ENCODE data around the gene GPER1. TPM values are rescaled to one million over a fixed set of nuclear protein-coding genes. Genes with fewer than 3 reads are reported as not detected.

GPER1 gene
- total and polyA plus RNA-seq, 2 donors (not counting 3 experiments of a cell fraction or from before 2014, with no cell fraction given): 0.77 to 2.3 TPM

DNA sequence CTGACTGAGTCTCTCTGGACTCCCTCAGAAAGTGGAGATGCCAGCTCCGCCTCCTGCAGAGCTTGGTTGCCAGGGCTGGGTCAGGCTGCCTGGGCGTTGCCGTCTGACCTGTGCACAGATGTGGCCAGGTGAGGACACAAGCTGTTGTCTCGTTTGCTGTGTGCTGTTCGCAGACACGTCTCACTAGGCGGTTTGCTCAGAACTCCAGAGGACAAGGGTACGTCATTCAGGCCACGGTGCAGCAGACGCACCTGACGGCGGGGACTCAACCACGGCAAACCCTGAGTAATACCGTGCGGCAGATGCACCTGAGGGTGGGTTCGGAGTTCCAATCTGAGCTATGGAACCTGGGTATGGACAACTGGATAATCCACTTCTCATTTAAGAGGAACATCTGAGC lies 11.7 kb downstream of the GPER1 start:
- Histone ChIP-seq H3K4me1 (ENCODE audit: control insufficient read depth, extremely low read depth, insufficient read depth, low read length) (peaks cover 16% of the 10 kb centered on the region), H3K9me1 (replicated peaks; ENCODE audit: control insufficient read depth, extremely low read depth, insufficient read depth, low read length) (no peaks in the 10 kb centered on the region), H4K20me1 (replicated peaks; ENCODE audit: control insufficient read depth, extremely low read depth, insufficient read depth, low read length) (no peaks in the 10 kb centered on the region), H3K27me3 (ENCODE audit: control insufficient read depth in 2 of 2, insufficient read depth in 2 of 2, low read length in 2 of 2) (no peaks in the 10 kb centered on the region), H3K4me2 (ENCODE audit: insufficient read depth, low read length) (no peak overlapping the region), H2AFZ (ENCODE audit: low read depth, low read length) (no peak overlapping the region), H3K27ac (ENCODE audit: insufficient read depth, low read depth, low read length) (no peak overlapping the region), H3K4me3 (replicated peaks in 1 of 3; ENCODE audit: insufficient read depth in 1 of 3, low read depth in 1 of 3, low read length in 3 of 3) (no peak overlapping the region), H3K79me2 (ENCODE audit: control insufficient read depth, insufficient read depth, low read length) (peaks cover 1% of the 10 kb centered on the region), H3K9ac (replicated peaks; ENCODE audit: extremely low read depth, insufficient read depth, low read length) (no peak overlapping the region), H3K9me3 (replicated peaks; ENCODE audit: control insufficient read depth, insufficient read depth, low read length) (no peaks in the 10 kb centered on the region), H3K36me3 (ENCODE audit: control insufficient read depth in 2 of 2, extremely low read depth in 1 of 2, insufficient read depth in 2 of 2, low read length in 2 of 2) (no peaks in the 10 kb centered on the region)
- FAIRE-seq (no peak), DNase-seq (ENCODE audit: low read depth, low spot score) (no peak)
- no TSS peak for BruUV-seq (replicated peaks)
- POLR2A ChIA-PET: interaction anchor here (0.6 kb wide), 1 partner anchor 125 kb away, joined by 3 read pairs; no protein-coding TSS in a partner anchor
- TF ChIP-seq JUN (IDR thresholded peaks at IDR 0.05; ENCODE audit: borderline replicate concordance, insufficient read depth, insufficient read length, low read depth) (no peak), GATA2 (IDR thresholded peaks at IDR 0.05; ENCODE audit: insufficient read depth, insufficient read length, low read depth, low read length) (no peak), EZH2 (IDR thresholded peaks at IDR 0.05; ENCODE audit: borderline replicate concordance, low read depth, low read length, severe bottlenecking) (no peak), MYC (IDR thresholded peaks at IDR 0.05; ENCODE audit: low read depth, low read length) (no peak), POLR2AphosphoS5 (IDR thresholded peaks at IDR 0.05; ENCODE audit: insufficient read depth, low read depth, low read length) (no peak), POLR2A (IDR thresholded peaks at IDR 0.05; ENCODE audit: low read depth, low read length) (no peak), FOS (IDR thresholded peaks at IDR 0.05; ENCODE audit: borderline replicate concordance, insufficient read depth, low read length) (no peak)
- TF ChIP-seq, protein P1, sequence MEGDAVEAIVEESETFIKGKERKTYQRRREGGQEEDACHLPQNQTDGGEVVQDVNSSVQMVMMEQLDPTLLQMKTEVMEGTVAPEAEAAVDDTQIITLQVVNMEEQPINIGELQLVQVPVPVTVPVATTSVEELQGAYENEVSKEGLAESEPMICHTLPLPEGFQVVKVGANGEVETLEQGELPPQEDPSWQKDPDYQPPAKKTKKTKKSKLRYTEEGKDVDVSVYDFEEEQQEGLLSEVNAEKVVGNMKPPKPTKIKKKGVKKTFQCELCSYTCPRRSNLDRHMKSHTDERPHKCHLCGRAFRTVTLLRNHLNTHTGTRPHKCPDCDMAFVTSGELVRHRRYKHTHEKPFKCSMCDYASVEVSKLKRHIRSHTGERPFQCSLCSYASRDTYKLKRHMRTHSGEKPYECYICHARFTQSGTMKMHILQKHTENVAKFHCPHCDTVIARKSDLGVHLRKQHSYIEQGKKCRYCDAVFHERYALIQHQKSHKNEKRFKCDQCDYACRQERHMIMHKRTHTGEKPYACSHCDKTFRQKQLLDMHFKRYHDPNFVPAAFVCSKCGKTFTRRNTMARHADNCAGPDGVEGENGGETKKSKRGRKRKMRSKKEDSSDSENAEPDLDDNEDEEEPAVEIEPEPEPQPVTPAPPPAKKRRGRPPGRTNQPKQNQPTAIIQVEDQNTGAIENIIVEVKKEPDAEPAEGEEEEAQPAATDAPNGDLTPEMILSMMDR (IDR thresholded peaks at IDR 0.05; ENCODE audit: extremely low read depth in 1 of 2, insufficient read depth in 1 of 2, low read depth in 1 of 2, low read length in 2 of 2): no peak
- TF ChIP-seq, protein P2, sequence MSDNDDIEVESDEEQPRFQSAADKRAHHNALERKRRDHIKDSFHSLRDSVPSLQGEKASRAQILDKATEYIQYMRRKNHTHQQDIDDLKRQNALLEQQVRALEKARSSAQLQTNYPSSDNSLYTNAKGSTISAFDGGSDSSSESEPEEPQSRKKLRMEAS (IDR thresholded peaks at IDR 0.05; ENCODE audit: insufficient read depth, insufficient read length): no peak
- intact Hi-C loops (cut with micrococcal nuclease) (no loop called here), dilution Hi-C loops (cut with MboI; ENCODE audit: extremely low pct_ligation_motif_present, low sequenced_read_pairs) (no loop called here)
- CTCF ChIA-PET: interaction anchor here (1.2 to 3.6 kb wide), 5 partner anchors 11 to 77 kb away, joined by 3 to 24 read pairs (median 10); partner anchors contain the start of gene GPER1
